ENCODE data around the gene BRF1. TPM values are rescaled to one million over a fixed set of nuclear protein-coding genes. Genes with fewer than 3 reads are reported as not detected.
A peak's percentile ranks its signal among the peaks of the same experiment; 100 is the strongest.

The BRF1 gene
- polyA plus RNA-seq, 1 of the 3 experiments (the other 2 are of a cell fraction) = 15.7 TPM

DNA sequence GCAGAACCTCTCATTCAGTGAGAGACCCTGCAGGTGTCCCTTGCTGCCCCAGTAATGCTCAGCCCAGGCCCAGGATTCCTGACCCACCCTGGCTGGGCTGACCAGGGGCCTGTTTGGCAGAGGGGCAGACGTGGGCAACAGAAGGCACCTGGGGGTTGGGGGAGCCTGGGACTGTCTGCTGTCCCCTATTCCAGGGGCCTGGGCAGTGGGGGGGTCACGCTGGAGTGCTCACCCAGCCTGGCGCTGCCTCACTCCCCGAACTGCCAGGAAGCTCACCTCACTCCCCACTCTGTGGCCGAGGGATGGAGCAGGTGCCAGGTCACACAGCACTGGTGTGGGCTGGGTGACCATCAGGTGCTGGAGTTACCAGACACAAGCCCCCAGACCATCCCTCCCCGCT is 97.1 kb downstream of the BRF1 start:
- no peaks in the 10 kb centered on the region for H3K9me2 ChIP-seq
- H3K4me1 ChIP-seq (ENCODE audit: control insufficient read depth in 1 of 2, insufficient read depth in 2 of 2, low read depth in 1 of 2, low read length in 1 of 2) = peaks cover 0 to 73% of the 10 kb centered on the region in 2 experiments; a peak in 1 of 4 replicates
- H3K4me3 ChIP-seq (ENCODE audit: low read depth in 2 of 2, low read length in 1 of 2) = no peak overlapping the region
- no peak overlapping the region for H3K4me2 ChIP-seq
- H3K9ac ChIP-seq = no peak overlapping the region
- POLR2A ChIA-PET = interaction anchor here (1.0 kb wide), 1 partner anchor 45 kb away, joined by 3 read pairs; the partner anchor contains the start of gene BTBD6
- H3K36me3 ChIP-seq (replicated peaks in 1 of 2; ENCODE audit: control insufficient read depth in 1 of 2, insufficient read depth in 2 of 2, low read length in 1 of 2) = no peaks in the 10 kb centered on the region
- TF ChIP-seq, protein P1, sequence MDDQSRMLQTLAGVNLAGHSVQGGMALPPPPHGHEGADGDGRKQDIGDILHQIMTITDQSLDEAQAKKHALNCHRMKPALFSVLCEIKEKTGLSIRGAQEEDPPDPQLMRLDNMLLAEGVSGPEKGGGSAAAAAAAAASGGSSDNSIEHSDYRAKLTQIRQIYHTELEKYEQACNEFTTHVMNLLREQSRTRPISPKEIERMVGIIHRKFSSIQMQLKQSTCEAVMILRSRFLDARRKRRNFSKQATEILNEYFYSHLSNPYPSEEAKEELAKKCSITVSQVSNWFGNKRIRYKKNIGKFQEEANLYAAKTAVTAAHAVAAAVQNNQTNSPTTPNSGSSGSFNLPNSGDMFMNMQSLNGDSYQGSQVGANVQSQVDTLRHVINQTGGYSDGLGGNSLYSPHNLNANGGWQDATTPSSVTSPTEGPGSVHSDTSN (IDR thresholded peaks at IDR 0.05) = no peak
- TF ChIP-seq, protein P2, sequence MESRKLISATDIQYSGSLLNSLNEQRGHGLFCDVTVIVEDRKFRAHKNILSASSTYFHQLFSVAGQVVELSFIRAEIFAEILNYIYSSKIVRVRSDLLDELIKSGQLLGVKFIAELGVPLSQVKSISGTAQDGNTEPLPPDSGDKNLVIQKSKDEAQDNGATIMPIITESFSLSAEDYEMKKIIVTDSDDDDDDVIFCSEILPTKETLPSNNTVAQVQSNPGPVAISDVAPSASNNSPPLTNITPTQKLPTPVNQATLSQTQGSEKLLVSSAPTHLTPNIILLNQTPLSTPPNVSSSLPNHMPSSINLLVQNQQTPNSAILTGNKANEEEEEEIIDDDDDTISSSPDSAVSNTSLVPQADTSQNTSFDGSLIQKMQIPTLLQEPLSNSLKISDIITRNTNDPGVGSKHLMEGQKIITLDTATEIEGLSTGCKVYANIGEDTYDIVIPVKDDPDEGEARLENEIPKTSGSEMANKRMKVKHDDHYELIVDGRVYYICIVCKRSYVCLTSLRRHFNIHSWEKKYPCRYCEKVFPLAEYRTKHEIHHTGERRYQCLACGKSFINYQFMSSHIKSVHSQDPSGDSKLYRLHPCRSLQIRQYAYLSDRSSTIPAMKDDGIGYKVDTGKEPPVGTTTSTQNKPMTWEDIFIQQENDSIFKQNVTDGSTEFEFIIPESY (IDR thresholded peaks at IDR 0.05; ENCODE audit: borderline replicate concordance, low read depth) = no peak
- TF ChIP-seq FOXJ3 (CRISPR knock-in tag; IDR thresholded peaks at IDR 0.05) (no peak), TAF1 (IDR thresholded peaks at IDR 0.05; ENCODE audit: borderline replicate concordance, low read depth, low read length) (no peak)
- no peak overlapping the region for H2AFZ ChIP-seq (ENCODE audit: low read depth)
- no peak overlapping the region; a peak in 1 of 4 replicates for H3K27ac ChIP-seq (ENCODE audit: low read depth in 2 of 2, low read length in 1 of 2)
- H3F3A ChIP-seq (replicated peaks; ENCODE audit: insufficient read depth) = no peaks in the 10 kb centered on the region
- no peaks in the 10 kb centered on the region for H3K79me2 ChIP-seq (ENCODE audit: insufficient read depth)
- DNase-seq = no peak
- no peaks in the 10 kb centered on the region for H3K27me3 ChIP-seq (ENCODE audit: insufficient read depth)
- no peaks in the 10 kb centered on the region for H3K9me3 ChIP-seq
- H4K20me1 ChIP-seq (ENCODE audit: insufficient read depth) = no peaks in the 10 kb centered on the region
- WGBS (ENCODE audit: low lambda C conversion rate) = 83% methylated on average over 5 of the region's 6 CpGs
- CTCF ChIA-PET = interaction anchor here (0.6 to 2.7 kb wide), 38 partner anchors 10 to 229 kb away, joined by 3 to 24 read pairs (median 3); partner anchors contain the start of gene PACS2

DNA sequence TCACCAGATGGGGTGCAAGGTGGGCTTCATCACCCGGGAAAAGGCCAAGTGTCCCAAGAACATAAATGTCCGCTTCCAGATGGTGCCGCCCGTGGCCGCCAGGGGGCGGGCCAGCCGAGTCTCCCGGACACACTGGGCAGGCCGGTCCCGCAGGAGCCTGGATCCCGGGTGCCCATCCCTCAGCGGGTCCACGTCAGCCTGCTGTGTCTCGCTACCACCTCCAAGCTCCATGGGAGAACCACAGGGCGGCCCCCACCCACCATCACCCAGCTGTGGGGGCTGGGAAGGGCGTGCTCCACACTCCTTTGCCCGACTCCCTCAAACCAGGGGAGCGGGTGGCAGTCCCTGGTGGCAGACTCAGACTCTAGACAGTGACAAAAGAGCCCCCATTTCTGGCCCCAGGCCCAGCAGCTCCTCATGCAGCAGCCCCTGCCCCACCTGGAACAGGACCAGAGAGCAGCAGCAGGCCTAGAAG is 97.7 kb downstream of the BRF1 start:
- Histone ChIP-seq H3K4me3 (ENCODE audit: low read depth in 2 of 2, low read length in 1 of 2) (peak overlapping the region in 1 of 2 experiments; percentile 14; a peak in 1 of 4 replicates), H3K36me3 (replicated peaks in 1 of 2; ENCODE audit: control insufficient read depth in 1 of 2, insufficient read depth in 2 of 2, low read length in 1 of 2) (no peaks in the 10 kb centered on the region), H3F3A (replicated peaks; ENCODE audit: insufficient read depth) (no peaks in the 10 kb centered on the region), H3K4me2 (no peak overlapping the region; the same call in 1 of the 2 replicates), H3K27ac (ENCODE audit: low read depth in 2 of 2, low read length in 1 of 2) (peak overlapping the region in 1 of 2 experiments; percentile 50; a peak in 1 of 4 replicates), H2AFZ (ENCODE audit: low read depth) (no peak overlapping the region), H3K9ac (no peak overlapping the region), H3K27me3 (ENCODE audit: insufficient read depth) (no peaks in the 10 kb centered on the region), H3K9me2 (no peaks in the 10 kb centered on the region), H3K4me1 (ENCODE audit: control insufficient read depth in 1 of 2, insufficient read depth in 2 of 2, low read depth in 1 of 2, low read length in 1 of 2) (peaks cover 0 to 69% of the 10 kb centered on the region in 2 experiments; a peak in 1 of 4 replicates), H4K20me1 (ENCODE audit: insufficient read depth) (no peaks in the 10 kb centered on the region), H3K9me3 (no peaks in the 10 kb centered on the region), H3K79me2 (ENCODE audit: insufficient read depth) (no peaks in the 10 kb centered on the region)
- POLR2A ChIA-PET = interaction anchor here (1.0 kb wide), 1 partner anchor 45 kb away, joined by 3 read pairs; the partner anchor contains the start of gene BTBD6
- TF ChIP-seq, protein P3, sequence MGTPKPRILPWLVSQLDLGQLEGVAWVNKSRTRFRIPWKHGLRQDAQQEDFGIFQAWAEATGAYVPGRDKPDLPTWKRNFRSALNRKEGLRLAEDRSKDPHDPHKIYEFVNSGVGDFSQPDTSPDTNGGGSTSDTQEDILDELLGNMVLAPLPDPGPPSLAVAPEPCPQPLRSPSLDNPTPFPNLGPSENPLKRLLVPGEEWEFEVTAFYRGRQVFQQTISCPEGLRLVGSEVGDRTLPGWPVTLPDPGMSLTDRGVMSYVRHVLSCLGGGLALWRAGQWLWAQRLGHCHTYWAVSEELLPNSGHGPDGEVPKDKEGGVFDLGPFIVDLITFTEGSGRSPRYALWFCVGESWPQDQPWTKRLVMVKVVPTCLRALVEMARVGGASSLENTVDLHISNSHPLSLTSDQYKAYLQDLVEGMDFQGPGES (IDR thresholded peaks at IDR 0.05; ENCODE audit: low read depth, low read length) = no peak
- TF ChIP-seq SMC3 (IDR thresholded peaks at IDR 0.05; ENCODE audit: low read depth, low read length) (peak; percentile 83), RAD21 (IDR thresholded peaks at IDR 0.05; ENCODE audit: low read length) (peak; percentile 74), MXI1 (IDR thresholded peaks at IDR 0.05; ENCODE audit: low read depth, low read length) (no peak), YY1 (IDR thresholded peaks at IDR 0.05; ENCODE audit: low read depth) (no peak), TCF12 (IDR thresholded peaks at IDR 0.05) (no peak), FOSL2 (IDR thresholded peaks at IDR 0.05; ENCODE audit: borderline replicate concordance, low read depth) (no peak), FOXM1 (IDR thresholded peaks at IDR 0.05; ENCODE audit: low read depth) (no peak), RCOR1 (IDR thresholded peaks at IDR 0.05; ENCODE audit: low read length) (no peak)
- TF ChIP-seq, protein P4, sequence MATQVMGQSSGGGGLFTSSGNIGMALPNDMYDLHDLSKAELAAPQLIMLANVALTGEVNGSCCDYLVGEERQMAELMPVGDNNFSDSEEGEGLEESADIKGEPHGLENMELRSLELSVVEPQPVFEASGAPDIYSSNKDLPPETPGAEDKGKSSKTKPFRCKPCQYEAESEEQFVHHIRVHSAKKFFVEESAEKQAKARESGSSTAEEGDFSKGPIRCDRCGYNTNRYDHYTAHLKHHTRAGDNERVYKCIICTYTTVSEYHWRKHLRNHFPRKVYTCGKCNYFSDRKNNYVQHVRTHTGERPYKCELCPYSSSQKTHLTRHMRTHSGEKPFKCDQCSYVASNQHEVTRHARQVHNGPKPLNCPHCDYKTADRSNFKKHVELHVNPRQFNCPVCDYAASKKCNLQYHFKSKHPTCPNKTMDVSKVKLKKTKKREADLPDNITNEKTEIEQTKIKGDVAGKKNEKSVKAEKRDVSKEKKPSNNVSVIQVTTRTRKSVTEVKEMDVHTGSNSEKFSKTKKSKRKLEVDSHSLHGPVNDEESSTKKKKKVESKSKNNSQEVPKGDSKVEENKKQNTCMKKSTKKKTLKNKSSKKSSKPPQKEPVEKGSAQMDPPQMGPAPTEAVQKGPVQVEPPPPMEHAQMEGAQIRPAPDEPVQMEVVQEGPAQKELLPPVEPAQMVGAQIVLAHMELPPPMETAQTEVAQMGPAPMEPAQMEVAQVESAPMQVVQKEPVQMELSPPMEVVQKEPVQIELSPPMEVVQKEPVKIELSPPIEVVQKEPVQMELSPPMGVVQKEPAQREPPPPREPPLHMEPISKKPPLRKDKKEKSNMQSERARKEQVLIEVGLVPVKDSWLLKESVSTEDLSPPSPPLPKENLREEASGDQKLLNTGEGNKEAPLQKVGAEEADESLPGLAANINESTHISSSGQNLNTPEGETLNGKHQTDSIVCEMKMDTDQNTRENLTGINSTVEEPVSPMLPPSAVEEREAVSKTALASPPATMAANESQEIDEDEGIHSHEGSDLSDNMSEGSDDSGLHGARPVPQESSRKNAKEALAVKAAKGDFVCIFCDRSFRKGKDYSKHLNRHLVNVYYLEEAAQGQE (IDR thresholded peaks at IDR 0.05; ENCODE audit: low read depth, low read length) = no peak
- TF ChIP-seq, protein P5, sequence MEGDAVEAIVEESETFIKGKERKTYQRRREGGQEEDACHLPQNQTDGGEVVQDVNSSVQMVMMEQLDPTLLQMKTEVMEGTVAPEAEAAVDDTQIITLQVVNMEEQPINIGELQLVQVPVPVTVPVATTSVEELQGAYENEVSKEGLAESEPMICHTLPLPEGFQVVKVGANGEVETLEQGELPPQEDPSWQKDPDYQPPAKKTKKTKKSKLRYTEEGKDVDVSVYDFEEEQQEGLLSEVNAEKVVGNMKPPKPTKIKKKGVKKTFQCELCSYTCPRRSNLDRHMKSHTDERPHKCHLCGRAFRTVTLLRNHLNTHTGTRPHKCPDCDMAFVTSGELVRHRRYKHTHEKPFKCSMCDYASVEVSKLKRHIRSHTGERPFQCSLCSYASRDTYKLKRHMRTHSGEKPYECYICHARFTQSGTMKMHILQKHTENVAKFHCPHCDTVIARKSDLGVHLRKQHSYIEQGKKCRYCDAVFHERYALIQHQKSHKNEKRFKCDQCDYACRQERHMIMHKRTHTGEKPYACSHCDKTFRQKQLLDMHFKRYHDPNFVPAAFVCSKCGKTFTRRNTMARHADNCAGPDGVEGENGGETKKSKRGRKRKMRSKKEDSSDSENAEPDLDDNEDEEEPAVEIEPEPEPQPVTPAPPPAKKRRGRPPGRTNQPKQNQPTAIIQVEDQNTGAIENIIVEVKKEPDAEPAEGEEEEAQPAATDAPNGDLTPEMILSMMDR (IDR thresholded peaks at IDR 0.05) = peak; percentile 91
- CTCF ChIA-PET = interaction anchor here (0.6 to 2.7 kb wide), 37 partner anchors 9 to 228 kb away, joined by 3 to 24 read pairs (median 3); partner anchors contain the start of genes BTBD6 and PACS2
- DNase-seq = peak; percentile 93
- whole genome bisulfite sequencing (ENCODE audit: low lambda C conversion rate) = 50% methylated on average over 3 of the region's 18 CpGs

Measured in SK-N-SH (cell line).